GM06990 (cell line): ENCODE results near the gene SFT2D3.
"Not testable (repeated sequence)": the region's sequence is repeated elsewhere in the genome, so short reads cannot be mapped to it uniquely, and the experiment has no call there.

ENCODE experiments used
- DNase-seq: peaks from one replicate; pipeline ENCODE4 v3.0.0-alpha.2; 2011; ENCODE audit not compliant: insufficient read length; ENCODE audit errors: extremely low read depth
- H3K27me3 ChIP-seq: replicated peaks from 2 replicates; pipeline ENCODE4 v1.6.0; 2011; ENCODE audit warnings: low read length; ENCODE audit not compliant: control insufficient read depth, insufficient read depth
- H3K36me3 ChIP-seq: 2 replicates; pipeline ENCODE4 v1.5.1; 2011; ENCODE audit warnings: low read length; ENCODE audit not compliant: control insufficient read depth, insufficient read depth
- H3K4me3 ChIP-seq: replicated peaks from 2 replicates; pipeline ENCODE4 v1.5.1; 2011; ENCODE audit warnings: low read depth, mild to moderate bottlenecking, control low read depth, low read length
- CTCF ChIP-seq: IDR thresholded peaks from 2 replicates; pipeline ENCODE4 v1.5.1; 2011; ENCODE audit warnings: low read length, control low read depth, mild to moderate bottlenecking, inconsistent platforms; ENCODE audit not compliant: insufficient read depth, poor library complexity, severe bottlenecking

Gene SFT2D3

GRCh38 chr2:127737892-127738291 lies 36.6 kb downstream of the SFT2D3 start:
- DNase-seq: no peak
- H3K4me3 ChIP-seq: no peak overlapping the region
- no peak for TF ChIP-seq CTCF
- H3K36me3 ChIP-seq: peaks cover 2% of the 10 kb centered on the region
- no peaks in the 10 kb centered on the region for H3K27me3 ChIP-seq

- Histone ChIP-seq H3K4me3 (no peak overlapping the region), H3K36me3 (peaks cover 2% of the 10 kb centered on the region), H3K27me3 (no peaks in the 10 kb centered on the region)
- DNase-seq: no peak
- no peak for TF ChIP-seq CTCF
Measured at GRCh38 chr2:127739800-127740199, 38.5 kb downstream of the SFT2D3 start.

- DNase-seq: no peak
- no peak overlapping the region for H3K4me3 ChIP-seq
- TF ChIP-seq CTCF: no peak
- no peaks in the 10 kb centered on the region for H3K27me3 ChIP-seq
- peaks cover 2% of the 10 kb centered on the region for H3K36me3 ChIP-seq
Measured at GRCh38 chr2:127740665-127741288, 39.5 kb downstream of the SFT2D3 start.

GRCh38 chr2:127743477-127744026 lies 42.3 kb downstream of the SFT2D3 start:
- peak; percentile 29 for DNase-seq
- peak; percentile 6 for TF ChIP-seq CTCF
- no peak overlapping the region for H3K4me3 ChIP-seq
- H3K27me3 ChIP-seq: no peaks in the 10 kb centered on the region
- H3K36me3 ChIP-seq: peaks cover 2% of the 10 kb centered on the region

GRCh38 chr2:127747621-127748020 lies 46.3 kb downstream of the SFT2D3 start:
- Histone ChIP-seq H3K4me3 (no peak overlapping the region), H3K27me3 (no peaks in the 10 kb centered on the region), H3K36me3 (no peaks in the 10 kb centered on the region; the same call in 1 of the 2 replicates)
- no peak for DNase-seq
- TF ChIP-seq CTCF: no peak

GRCh38 chr2:127749537-127749936 lies 48.2 kb downstream of the SFT2D3 start:
- not testable (repeated sequence) for H3K36me3 ChIP-seq, H3K4me3 ChIP-seq, H3K27me3 ChIP-seq
- peak; percentile 71 for DNase-seq
